OCI-LY7 (cell line): ENCODE data around the gene DUSP22. TPM values are rescaled to one million over a fixed set of nuclear protein-coding genes. Genes with fewer than 3 reads are reported as not detected.
A peak's percentile ranks its signal among the peaks of the same experiment; 100 is the strongest.

ENCODE experiments used
- BruUV-seq: library from RNA; stranded (reverse); fragments of 400-500 nt; replicated peaks from 2 replicates; lab custom pipeline; 2021; lab: Mats Ljungman, UMichigan
- CTCF ChIA-PET: fragments of 300-600 bp; sonication (Branson Sonifier 250); formaldehyde crosslinking; loops from one replicate; lab custom pipeline; 2022; ENCODE audit warnings: antibody characterized with exemption; ENCODE audit not compliant: unreplicated experiment; lab: Charles Lee
- POLR2A ChIA-PET: fragments of 300-600 bp; sonication (Branson Sonifier 250); formaldehyde crosslinking; loops from one replicate; lab custom pipeline; 2022; ENCODE audit warnings: antibody characterized with exemption; lab: Charles Lee
- DNase-seq: peaks from one replicate; pipeline ENCODE4 v3.0.0-alpha.2; 2015; ENCODE audit warnings: low spot score
- H2AFZ ChIP-seq: fragments of 200-600 bp; sonication (generic), shearing (Covaris generic); 2 replicates; pipeline ENCODE4 v1.6.1; 2014; ENCODE audit warnings: mild to moderate bottlenecking, antibody characterized with exemption, low read length, moderate library complexity
- H3K27ac ChIP-seq: fragments of 200-600 bp; sonication (generic); 2 replicates; pipeline ENCODE4 v1.5.1; 2014; ENCODE audit warnings: mixed run types, low read depth, mild to moderate bottlenecking, moderate library complexity, low read length, inconsistent platforms; ENCODE audit not compliant: poor library complexity, severe bottlenecking
- H3K36me3 ChIP-seq: fragments of 200-600 bp; sonication (generic); 2 replicates; pipeline ENCODE4 v1.6.1; 2014; ENCODE audit warnings: mild to moderate bottlenecking, antibody characterized with exemption, low read length, moderate library complexity, mixed read lengths; ENCODE audit not compliant: insufficient read depth
- H3K4me1 ChIP-seq: fragments of 200-600 bp; sonication (generic); 2 replicates; pipeline ENCODE4 v1.5.1; 2014; ENCODE audit warnings: mild to moderate bottlenecking, low read length; ENCODE audit not compliant: insufficient read depth, poor library complexity, severe bottlenecking
- H3K4me2 ChIP-seq: fragments of 200-600 bp; sonication (generic); 2 replicates; pipeline ENCODE4 v1.6.1; 2014; ENCODE audit warnings: mild to moderate bottlenecking, low read length
- H3K4me3 ChIP-seq: fragments of 200-600 bp; sonication (generic); 2 replicates; pipeline ENCODE4 v1.5.1; 2014; ENCODE audit warnings: mild to moderate bottlenecking, low read depth, low read length; ENCODE audit not compliant: poor library complexity, severe bottlenecking
- H3K79me2 ChIP-seq: fragments of 200-600 bp; sonication (generic); 2 replicates; pipeline ENCODE4 v1.6.1; 2016; ENCODE audit warnings: low read depth, mild to moderate bottlenecking, low read length, moderate library complexity, mixed read lengths; ENCODE audit not compliant: insufficient read depth
- H3K9me2 ChIP-seq: fragments of 200-600 bp; sonication (generic); 2 replicates; pipeline ENCODE4 v1.6.1; 2016; ENCODE audit warnings: mild to moderate bottlenecking, low read length, mixed read lengths; ENCODE audit not compliant: insufficient read depth
- H3K9me3 ChIP-seq: fragments of 200-600 bp; sonication (generic); 2 replicates; pipeline ENCODE4 v1.6.1; 2014; ENCODE audit warnings: mild to moderate bottlenecking, mixed run types, low read length, mixed read lengths
- H4K20me1 ChIP-seq: fragments of 200-600 bp; sonication (generic); 2 replicates; pipeline ENCODE4 v1.6.1; 2014; ENCODE audit warnings: mild to moderate bottlenecking, antibody characterized with exemption, low read length, moderate library complexity, mixed read lengths; ENCODE audit not compliant: insufficient read depth
- EZH2phosphoT487 ChIP-seq: fragments of 200-600 bp; sonication (generic); IDR thresholded peaks from 2 replicates; pipeline ENCODE4 v1.6.1; 2018; ENCODE audit warnings: low read depth, borderline replicate concordance, mild to moderate bottlenecking, mixed run types, antibody characterized with exemption, low read length, moderate library complexity, mixed read lengths
- intact Hi-C: fragments of 100-400 bp; cut with micrococcal nuclease; formaldehyde crosslinking; loops from one replicate; pipeline ENCODE4 v1.10.0; 2022; ENCODE audit not compliant: unreplicated experiment
- total RNA-seq, 2 experiments: library from RNA; depleted of rRNA in 1 of 2; stranded (reverse); fragments of >200 nt in 1 of 2; shearing (Covaris generic) in 1 of 2; gene quantifications; 2 replicates each; pipeline ENCODE4 v1.2.3, GENCODE V29; 2014 to 2022
- TF ChIP-seq, protein P1 (sequence below): fragments of 200-600 bp; sonication (generic); conservative IDR thresholded peaks from 2 replicates; pipeline ENCODE4 v1.5.1; 2014; ENCODE audit warnings: mild to moderate bottlenecking, antibody characterized with exemption, low read length, moderate library complexity, mixed read lengths

DUSP22 gene
- total RNA-seq, 2 experiments from 2014 or later: 149 to 171 TPM

DNA sequence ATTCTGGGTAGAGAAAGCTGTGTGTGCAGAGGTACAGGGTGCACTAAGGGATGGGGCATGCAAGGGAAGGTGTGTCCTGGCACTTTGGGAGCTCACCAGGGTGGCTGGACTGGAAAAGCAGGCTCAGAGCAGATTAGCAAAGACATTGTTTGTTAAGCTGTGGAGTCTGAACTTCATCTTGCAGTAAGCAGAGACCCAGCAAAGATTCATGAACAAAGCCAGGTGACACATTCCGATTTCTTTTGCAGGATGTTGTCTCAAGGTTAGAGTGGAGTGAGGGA lies 28.8 kb downstream of the DUSP22 start:
- Histone ChIP-seq H4K20me1 (no peaks in the 10 kb centered on the region), H3K4me3 (no peak overlapping the region), H2AFZ (no peak overlapping the region), H3K9me2 (no peaks in the 10 kb centered on the region), H3K36me3 (peaks cover 16% of the 10 kb centered on the region), H3K4me2 (peak overlapping the region; percentile 35), H3K9me3 (no peaks in the 10 kb centered on the region), H3K4me1 (peaks cover 100% of the 10 kb centered on the region), H3K79me2 (peaks cover 37% of the 10 kb centered on the region; the same call in 1 of the 2 replicates), H3K27ac (peak overlapping the region; percentile 96)
- TF ChIP-seq, protein P1, sequence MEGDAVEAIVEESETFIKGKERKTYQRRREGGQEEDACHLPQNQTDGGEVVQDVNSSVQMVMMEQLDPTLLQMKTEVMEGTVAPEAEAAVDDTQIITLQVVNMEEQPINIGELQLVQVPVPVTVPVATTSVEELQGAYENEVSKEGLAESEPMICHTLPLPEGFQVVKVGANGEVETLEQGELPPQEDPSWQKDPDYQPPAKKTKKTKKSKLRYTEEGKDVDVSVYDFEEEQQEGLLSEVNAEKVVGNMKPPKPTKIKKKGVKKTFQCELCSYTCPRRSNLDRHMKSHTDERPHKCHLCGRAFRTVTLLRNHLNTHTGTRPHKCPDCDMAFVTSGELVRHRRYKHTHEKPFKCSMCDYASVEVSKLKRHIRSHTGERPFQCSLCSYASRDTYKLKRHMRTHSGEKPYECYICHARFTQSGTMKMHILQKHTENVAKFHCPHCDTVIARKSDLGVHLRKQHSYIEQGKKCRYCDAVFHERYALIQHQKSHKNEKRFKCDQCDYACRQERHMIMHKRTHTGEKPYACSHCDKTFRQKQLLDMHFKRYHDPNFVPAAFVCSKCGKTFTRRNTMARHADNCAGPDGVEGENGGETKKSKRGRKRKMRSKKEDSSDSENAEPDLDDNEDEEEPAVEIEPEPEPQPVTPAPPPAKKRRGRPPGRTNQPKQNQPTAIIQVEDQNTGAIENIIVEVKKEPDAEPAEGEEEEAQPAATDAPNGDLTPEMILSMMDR: no peak
- no peak for TF ChIP-seq EZH2phosphoT487
- DNase-seq: no peak
- CTCF ChIA-PET: interaction anchor here (0.8 to 3.7 kb wide), 6 partner anchors 8 to 131 kb away, joined by 3 to 30 read pairs (median 6); no protein-coding TSS in a partner anchor
- BruUV-seq: no TSS peak
- intact Hi-C loops: no loop called here
- POLR2A ChIA-PET: interaction anchor here (0.8 to 4.8 kb wide), 12 partner anchors 11 to 120 kb away, joined by 3 to 180 read pairs (median 22); partner anchors contain the start of genes DUSP22 and IRF4

DNA sequence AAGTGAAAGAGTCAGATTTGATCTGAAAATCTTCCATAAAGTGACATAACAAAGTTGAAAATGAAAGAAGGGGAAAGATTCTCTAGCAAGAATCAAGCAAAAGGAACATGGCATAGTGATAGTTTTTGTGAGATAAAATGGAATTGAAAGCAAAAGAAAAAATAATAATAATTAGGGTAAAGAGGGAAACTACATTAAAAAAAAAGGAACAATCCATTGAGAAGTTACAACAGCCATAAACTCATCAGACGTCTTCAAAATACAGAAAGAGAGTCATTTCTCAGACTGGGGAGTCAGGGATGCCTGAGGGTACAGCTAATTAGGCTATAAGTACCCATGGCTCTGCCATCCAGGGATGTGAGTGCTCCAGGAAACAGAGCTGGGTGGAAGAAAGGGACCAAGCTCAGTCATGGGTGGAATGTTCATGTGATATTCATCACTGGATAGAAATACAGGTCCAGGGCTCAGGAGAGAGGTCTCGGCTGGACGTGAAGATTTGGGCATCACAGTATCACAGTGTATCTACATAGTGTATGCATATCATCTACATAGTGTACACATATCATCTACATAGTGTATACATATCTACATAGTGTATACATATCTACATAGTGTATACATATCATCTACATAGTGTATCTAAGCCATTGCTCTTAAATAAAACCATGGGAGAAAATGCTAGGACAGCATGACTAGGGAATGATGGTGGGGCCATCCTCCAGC lies 29.4 kb downstream of the DUSP22 start:
- H3K4me1 ChIP-seq: peaks cover 100% of the 10 kb centered on the region
- BruUV-seq: no TSS peak
- peak overlapping the region; percentile 75 for H3K4me2 ChIP-seq
- peaks cover 43% of the 10 kb centered on the region; the same call in 1 of the 2 replicates for H3K79me2 ChIP-seq
- CTCF ChIA-PET: interaction anchor here (0.8 to 3.7 kb wide), 8 partner anchors 8 to 132 kb away, joined by 3 to 30 read pairs (median 7); no protein-coding TSS in a partner anchor
- POLR2A ChIA-PET: interaction anchor here (0.6 to 4.8 kb wide), 20 partner anchors 11 to 130 kb away, joined by 3 to 180 read pairs (median 4); partner anchors contain the start of genes DUSP22 and IRF4
- DNase-seq: no peak
- peak overlapping the region; percentile 96 for H3K27ac ChIP-seq
- H3K36me3 ChIP-seq: peaks cover 17% of the 10 kb centered on the region
- no peaks in the 10 kb centered on the region for H3K9me2 ChIP-seq
- TF ChIP-seq, protein P1: no peak
- TF ChIP-seq EZH2phosphoT487: no peak
- intact Hi-C loops: loop anchor here (1.0 to 2.0 kb wide), 2 partner anchors 15 to 103 kb away; no protein-coding TSS in a partner anchor
- no peak overlapping the region for H3K4me3 ChIP-seq
- H4K20me1 ChIP-seq: no peaks in the 10 kb centered on the region
- no peaks in the 10 kb centered on the region for H3K9me3 ChIP-seq
- no peak overlapping the region for H2AFZ ChIP-seq
